Measurements from ENCODE around the gene CDH4. TPM values are rescaled to one million over a fixed set of nuclear protein-coding genes. Genes with fewer than 3 reads are reported as not detected.

Gene CDH4
- total RNA-seq, 1 experiment from 2014 or later: not detected

DNA sequence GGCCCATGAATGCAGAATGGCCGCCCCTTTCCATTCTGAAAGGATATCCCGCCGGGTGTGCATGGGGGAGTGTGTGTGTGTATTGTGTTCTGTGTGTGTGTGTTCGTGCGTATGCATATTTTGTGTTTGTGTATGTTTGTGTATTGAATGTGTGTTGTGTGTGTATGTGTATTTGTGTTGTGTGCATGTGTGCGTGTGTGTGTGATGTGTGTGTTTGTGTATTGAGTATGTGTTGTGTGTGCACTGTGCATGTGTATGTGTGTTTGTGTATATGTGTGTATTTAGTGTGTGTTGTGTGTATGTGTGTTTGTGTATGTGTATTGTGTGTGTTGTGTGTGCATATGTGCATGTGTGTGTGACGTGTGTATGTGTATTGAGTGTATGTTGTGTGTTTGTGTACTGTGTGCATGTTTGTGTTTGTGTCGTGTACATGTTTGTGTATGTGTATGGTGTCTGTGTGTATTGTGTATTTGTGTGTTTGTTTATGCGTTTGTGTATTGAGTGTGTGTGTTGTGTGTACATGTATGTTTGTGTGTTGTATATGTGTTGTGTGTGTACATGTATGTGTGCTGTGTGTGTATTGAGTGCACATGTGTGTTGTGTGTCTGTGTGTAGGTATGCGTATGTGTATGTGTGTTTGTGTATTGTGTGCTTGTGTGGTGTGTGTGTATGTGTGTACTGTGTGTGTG lies 587.3 kb downstream of the CDH4 start:
- TF ChIP-seq, protein P1, sequence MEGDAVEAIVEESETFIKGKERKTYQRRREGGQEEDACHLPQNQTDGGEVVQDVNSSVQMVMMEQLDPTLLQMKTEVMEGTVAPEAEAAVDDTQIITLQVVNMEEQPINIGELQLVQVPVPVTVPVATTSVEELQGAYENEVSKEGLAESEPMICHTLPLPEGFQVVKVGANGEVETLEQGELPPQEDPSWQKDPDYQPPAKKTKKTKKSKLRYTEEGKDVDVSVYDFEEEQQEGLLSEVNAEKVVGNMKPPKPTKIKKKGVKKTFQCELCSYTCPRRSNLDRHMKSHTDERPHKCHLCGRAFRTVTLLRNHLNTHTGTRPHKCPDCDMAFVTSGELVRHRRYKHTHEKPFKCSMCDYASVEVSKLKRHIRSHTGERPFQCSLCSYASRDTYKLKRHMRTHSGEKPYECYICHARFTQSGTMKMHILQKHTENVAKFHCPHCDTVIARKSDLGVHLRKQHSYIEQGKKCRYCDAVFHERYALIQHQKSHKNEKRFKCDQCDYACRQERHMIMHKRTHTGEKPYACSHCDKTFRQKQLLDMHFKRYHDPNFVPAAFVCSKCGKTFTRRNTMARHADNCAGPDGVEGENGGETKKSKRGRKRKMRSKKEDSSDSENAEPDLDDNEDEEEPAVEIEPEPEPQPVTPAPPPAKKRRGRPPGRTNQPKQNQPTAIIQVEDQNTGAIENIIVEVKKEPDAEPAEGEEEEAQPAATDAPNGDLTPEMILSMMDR (IDR thresholded peaks at IDR 0.05; ENCODE audit: insufficient read depth in 1 of 2, low read depth in 1 of 2, low read length in 1 of 2, severe bottlenecking in 1 of 2, unreplicated experiment in 1 of 2): no peak
- DNase-seq: no peak
- intact Hi-C loops (cut with micrococcal nuclease; ENCODE audit: unreplicated experiment): no loop called here
- BruUV-seq (replicated peaks): no TSS peak
- CTCF ChIA-PET: no interaction called here
- Histone ChIP-seq H3K4me1 (no peaks in the 10 kb centered on the region), H3K4me3 (ENCODE audit: low read depth, low read length) (no peak overlapping the region), H3K36me3 (ENCODE audit: control insufficient read depth, insufficient read depth, low read length) (no peaks in the 10 kb centered on the region), H3K9me3 (no peaks in the 10 kb centered on the region), H3K27me3 (replicated peaks; ENCODE audit: control insufficient read depth, insufficient read depth, low read length) (no peaks in the 10 kb centered on the region; the same call in 1 of the 2 replicates)
- Mint-ChIP-seq H3K4me1 (ENCODE audit: low read depth, unreplicated experiment) (no peaks in the 10 kb centered on the region), H3K9me3 (ENCODE audit: unreplicated experiment) (no peaks in the 10 kb centered on the region), H3K36me3 (ENCODE audit: insufficient read depth, unreplicated experiment) (no peaks in the 10 kb centered on the region), H3K27ac (ENCODE audit: unreplicated experiment) (no peak overlapping the region), H3K4me3 (ENCODE audit: unreplicated experiment) (no peak overlapping the region), H3K27me3 (ENCODE audit: insufficient read depth, unreplicated experiment) (peaks cover 16% of the 10 kb centered on the region)
- POLR2A ChIA-PET: no interaction called here

DNA sequence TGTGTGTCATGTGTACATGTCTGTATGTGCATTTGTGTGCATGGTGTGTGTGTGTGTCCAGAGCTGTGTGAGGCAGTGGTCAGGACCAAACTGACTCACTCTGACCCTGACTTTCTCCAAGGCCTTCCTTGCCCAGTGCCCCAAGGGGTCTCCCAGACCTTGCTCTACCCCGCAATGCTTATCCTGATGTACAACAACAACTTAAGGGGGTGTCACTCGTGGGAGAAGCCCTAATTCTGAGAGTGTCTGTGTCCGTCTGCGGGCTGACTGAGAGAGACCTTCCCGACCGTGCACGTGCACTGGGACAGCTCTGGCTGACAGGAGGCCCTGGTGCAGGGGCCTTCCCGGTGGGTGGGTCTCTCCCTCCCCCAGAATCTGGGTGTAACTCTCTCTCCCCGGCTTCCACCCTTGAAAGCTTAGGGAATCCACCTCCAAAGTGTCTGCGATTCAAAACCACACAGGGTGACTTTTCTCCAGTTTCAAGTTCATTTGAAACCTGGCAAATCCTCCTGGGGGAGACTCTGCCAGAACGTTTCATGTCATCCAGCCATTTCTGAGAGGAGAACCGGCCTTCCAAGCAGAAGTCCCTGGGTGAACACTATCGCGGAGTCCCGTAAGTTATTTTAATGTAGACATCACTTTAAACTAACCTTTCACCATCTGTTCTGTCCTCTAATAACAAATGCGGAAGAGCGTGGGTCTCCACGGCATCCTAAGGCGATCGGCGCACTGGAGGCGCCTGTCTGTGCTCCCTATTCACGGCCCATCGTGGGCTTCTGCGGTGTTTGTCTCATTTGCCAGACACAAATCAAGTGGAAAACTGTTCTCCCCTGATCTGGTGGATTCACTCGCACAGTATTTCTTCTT lies 588.1 kb downstream of the CDH4 start:
- no peak for DNase-seq
- Histone ChIP-seq H3K27me3 (replicated peaks; ENCODE audit: control insufficient read depth, insufficient read depth, low read length) (no peaks in the 10 kb centered on the region; the same call in 1 of the 2 replicates), H3K4me3 (ENCODE audit: low read depth, low read length) (no peak overlapping the region), H3K9me3 (no peaks in the 10 kb centered on the region), H3K4me1 (no peaks in the 10 kb centered on the region), H3K36me3 (ENCODE audit: control insufficient read depth, insufficient read depth, low read length) (no peaks in the 10 kb centered on the region)
- TF ChIP-seq, protein P1 (IDR thresholded peaks at IDR 0.05; ENCODE audit: insufficient read depth in 1 of 2, low read depth in 1 of 2, low read length in 1 of 2, severe bottlenecking in 1 of 2, unreplicated experiment in 1 of 2): no peak
- intact Hi-C loops (cut with micrococcal nuclease; ENCODE audit: unreplicated experiment): no loop called here
- Mint-ChIP-seq H3K9me3 (ENCODE audit: unreplicated experiment) (no peaks in the 10 kb centered on the region), H3K4me1 (ENCODE audit: low read depth, unreplicated experiment) (no peaks in the 10 kb centered on the region), H3K4me3 (ENCODE audit: unreplicated experiment) (no peak overlapping the region), H3K27me3 (ENCODE audit: insufficient read depth, unreplicated experiment) (peaks cover 18% of the 10 kb centered on the region), H3K27ac (ENCODE audit: unreplicated experiment) (no peak overlapping the region), H3K36me3 (ENCODE audit: insufficient read depth, unreplicated experiment) (no peaks in the 10 kb centered on the region)
- no TSS peak for BruUV-seq (replicated peaks)
- ChIA-PET CTCF (no interaction called here), POLR2A (no interaction called here)

DNA sequence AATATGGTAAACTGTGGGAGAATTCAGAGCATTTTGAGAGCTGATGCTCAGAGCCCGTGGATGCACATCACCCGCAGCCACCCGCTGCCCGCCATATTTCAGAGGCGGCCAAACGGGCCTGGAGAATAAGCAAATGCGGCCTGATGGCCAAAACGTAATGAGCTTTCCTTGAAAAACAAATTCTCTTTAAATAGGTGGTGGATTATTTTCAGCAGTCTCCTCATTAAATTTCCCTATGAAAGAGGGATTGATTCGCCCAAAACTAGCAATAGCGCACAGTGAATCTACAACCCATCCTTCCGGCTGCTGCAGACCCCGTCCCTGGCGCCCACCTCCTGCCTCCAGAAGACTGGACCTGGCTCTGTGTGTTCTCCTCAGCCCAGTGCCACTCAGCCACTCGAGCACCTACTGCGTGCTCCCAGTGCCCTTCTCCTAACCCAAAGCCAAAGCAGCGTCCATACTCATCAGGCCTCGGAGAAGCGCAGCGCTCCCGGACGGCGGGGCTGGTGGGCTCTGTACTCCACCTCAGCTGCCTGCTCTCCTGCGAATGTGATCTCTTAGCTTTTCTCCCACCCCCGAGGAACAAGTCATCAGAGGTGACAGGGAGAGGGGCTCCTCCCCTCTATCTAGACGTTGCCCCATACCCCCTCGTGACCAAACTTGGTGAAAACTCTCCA lies 588.9 kb downstream of the CDH4 start:
- Mint-ChIP-seq H3K4me1 (ENCODE audit: low read depth, unreplicated experiment) (no peaks in the 10 kb centered on the region), H3K27me3 (ENCODE audit: insufficient read depth, unreplicated experiment) (peaks cover 20% of the 10 kb centered on the region), H3K9me3 (ENCODE audit: unreplicated experiment) (no peaks in the 10 kb centered on the region), H3K36me3 (ENCODE audit: insufficient read depth, unreplicated experiment) (no peaks in the 10 kb centered on the region), H3K4me3 (ENCODE audit: unreplicated experiment) (no peak overlapping the region), H3K27ac (ENCODE audit: unreplicated experiment) (no peak overlapping the region)
- H3K4me1 ChIP-seq: no peaks in the 10 kb centered on the region
- no peaks in the 10 kb centered on the region for H3K9me3 ChIP-seq
- H3K36me3 ChIP-seq (ENCODE audit: control insufficient read depth, insufficient read depth, low read length): no peaks in the 10 kb centered on the region
- no TSS peak for BruUV-seq (replicated peaks)
- DNase-seq: no peak
- intact Hi-C loops (cut with micrococcal nuclease; ENCODE audit: unreplicated experiment): no loop called here
- TF ChIP-seq, protein P1 (IDR thresholded peaks at IDR 0.05; ENCODE audit: insufficient read depth in 1 of 2, low read depth in 1 of 2, low read length in 1 of 2, severe bottlenecking in 1 of 2, unreplicated experiment in 1 of 2): no peak
- ChIA-PET POLR2A (no interaction called here), CTCF (no interaction called here)
- H3K27me3 ChIP-seq (replicated peaks; ENCODE audit: control insufficient read depth, insufficient read depth, low read length): no peaks in the 10 kb centered on the region; the same call in 1 of the 2 replicates
- H3K4me3 ChIP-seq (ENCODE audit: low read depth, low read length): no peak overlapping the region
